GM06990 (cell line): ENCODE data around the gene DSTN.

Experiments
- DNase-seq: peaks from one replicate; pipeline ENCODE4 v3.0.0-alpha.2; 2011; ENCODE audit not compliant: insufficient read length; ENCODE audit errors: extremely low read depth
- H3K27me3 ChIP-seq: replicated peaks from 2 replicates; pipeline ENCODE4 v1.6.0; 2011; ENCODE audit warnings: low read length; ENCODE audit not compliant: control insufficient read depth, insufficient read depth
- H3K36me3 ChIP-seq: 2 replicates; pipeline ENCODE4 v1.5.1; 2011; ENCODE audit warnings: low read length; ENCODE audit not compliant: control insufficient read depth, insufficient read depth
- H3K4me3 ChIP-seq: replicated peaks from 2 replicates; pipeline ENCODE4 v1.5.1; 2011; ENCODE audit warnings: low read depth, mild to moderate bottlenecking, control low read depth, low read length
- TF ChIP-seq, protein P1 (sequence below): IDR thresholded peaks from 2 replicates; pipeline ENCODE4 v1.5.1; 2011; ENCODE audit warnings: low read length, control low read depth, mild to moderate bottlenecking, inconsistent platforms; ENCODE audit not compliant: insufficient read depth, poor library complexity, severe bottlenecking

DSTN gene

DNA sequence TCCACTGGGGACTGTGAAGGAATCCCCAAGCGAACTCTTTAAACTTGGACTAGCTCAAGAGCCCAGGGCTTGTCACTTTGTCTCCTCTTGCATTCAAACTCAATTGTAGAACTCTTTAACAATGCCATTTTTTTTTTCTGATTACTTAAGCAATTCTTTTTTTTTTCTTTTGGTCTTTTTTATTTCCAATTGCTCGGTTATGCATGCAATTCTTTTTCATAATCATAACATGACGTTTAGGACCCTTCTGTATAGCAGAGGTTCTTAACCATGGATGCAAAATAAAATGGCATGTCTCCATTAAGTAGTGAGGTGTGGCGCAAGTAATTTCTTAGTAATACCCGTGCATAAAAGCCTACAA, 38.2 kb upstream of the DSTN start:
- DNase-seq, result no peak
- Histone ChIP-seq H3K4me3 (peak overlapping the region; percentile 42), H3K27me3 (no peaks in the 10 kb centered on the region), H3K36me3 (no peaks in the 10 kb centered on the region)
- TF ChIP-seq, protein P1, sequence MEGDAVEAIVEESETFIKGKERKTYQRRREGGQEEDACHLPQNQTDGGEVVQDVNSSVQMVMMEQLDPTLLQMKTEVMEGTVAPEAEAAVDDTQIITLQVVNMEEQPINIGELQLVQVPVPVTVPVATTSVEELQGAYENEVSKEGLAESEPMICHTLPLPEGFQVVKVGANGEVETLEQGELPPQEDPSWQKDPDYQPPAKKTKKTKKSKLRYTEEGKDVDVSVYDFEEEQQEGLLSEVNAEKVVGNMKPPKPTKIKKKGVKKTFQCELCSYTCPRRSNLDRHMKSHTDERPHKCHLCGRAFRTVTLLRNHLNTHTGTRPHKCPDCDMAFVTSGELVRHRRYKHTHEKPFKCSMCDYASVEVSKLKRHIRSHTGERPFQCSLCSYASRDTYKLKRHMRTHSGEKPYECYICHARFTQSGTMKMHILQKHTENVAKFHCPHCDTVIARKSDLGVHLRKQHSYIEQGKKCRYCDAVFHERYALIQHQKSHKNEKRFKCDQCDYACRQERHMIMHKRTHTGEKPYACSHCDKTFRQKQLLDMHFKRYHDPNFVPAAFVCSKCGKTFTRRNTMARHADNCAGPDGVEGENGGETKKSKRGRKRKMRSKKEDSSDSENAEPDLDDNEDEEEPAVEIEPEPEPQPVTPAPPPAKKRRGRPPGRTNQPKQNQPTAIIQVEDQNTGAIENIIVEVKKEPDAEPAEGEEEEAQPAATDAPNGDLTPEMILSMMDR, result no peak

DNA sequence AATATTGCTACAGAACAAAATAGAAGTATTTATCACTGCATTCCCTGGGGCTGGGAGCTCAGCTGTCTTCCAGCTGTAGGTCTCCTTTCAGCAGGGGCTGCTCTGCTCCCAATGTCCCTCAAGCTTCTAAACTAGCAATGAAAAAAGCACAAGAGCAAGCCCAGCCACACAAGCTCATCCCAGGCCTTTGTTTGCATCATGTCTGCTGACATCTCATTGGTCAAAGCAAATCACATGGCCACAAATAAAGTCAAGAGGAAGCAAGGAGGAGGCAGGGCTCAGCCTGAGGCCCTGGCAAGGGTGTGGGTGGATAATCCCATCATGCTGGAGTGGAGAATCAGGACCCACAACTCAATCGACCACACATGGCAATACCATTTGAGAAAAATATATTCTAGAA, 36.5 kb upstream of the DSTN start:
- no peak for DNase-seq
- no peaks in the 10 kb centered on the region for H3K36me3 ChIP-seq
- no peaks in the 10 kb centered on the region for H3K27me3 ChIP-seq
- TF ChIP-seq, protein P1, result no peak
- no peak overlapping the region for H3K4me3 ChIP-seq

DNA sequence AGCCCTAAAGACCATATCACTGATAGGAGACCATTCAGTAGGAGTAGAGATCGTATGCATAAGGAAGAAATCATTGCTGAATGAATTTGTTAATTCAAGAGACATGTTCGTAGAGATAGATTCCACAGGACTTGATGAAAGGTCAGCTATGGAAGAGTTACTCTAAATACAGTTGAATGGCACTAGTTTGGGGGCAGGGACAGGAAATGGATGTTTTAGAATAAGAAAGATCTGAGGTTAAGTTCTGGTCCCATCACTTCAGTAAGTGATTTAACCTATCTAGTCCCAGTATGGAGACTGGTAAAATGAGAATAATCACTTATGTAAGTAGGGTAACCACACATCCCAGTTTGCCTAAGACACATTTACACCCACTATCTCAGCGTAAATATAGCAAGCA, 35.8 kb upstream of the DSTN start:
- H3K4me3 ChIP-seq, result no peak overlapping the region
- TF ChIP-seq, protein P1, result no peak
- no peaks in the 10 kb centered on the region for H3K36me3 ChIP-seq
- no peaks in the 10 kb centered on the region for H3K27me3 ChIP-seq
- DNase-seq, result no peak

DNA sequence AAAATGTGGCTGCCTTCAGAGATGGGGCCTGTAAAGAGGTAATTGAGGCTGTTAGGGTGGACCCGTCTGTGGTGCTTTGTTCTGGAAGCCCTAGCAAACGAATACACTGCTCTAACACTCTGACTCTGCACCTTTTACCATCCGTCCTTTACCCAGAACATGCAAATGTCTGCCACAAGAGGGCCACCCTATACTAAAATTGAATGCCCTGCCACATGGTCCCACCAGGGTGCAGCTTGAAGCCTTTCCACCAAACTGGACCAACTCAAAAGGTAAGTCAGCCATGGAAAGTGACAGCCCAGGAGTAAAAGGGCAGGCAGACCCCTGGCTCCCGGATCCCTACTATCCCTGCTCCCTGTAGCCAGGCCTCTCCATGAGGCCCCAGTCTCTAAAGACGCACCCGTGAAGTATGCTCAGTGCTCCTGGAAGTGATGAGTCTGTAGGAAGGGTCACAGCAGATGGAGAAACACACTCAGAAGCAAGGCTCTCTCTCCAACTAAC, 32.9 kb upstream of the DSTN start:
- H3K27me3 ChIP-seq, result no peaks in the 10 kb centered on the region; the same call in 1 of the 2 replicates
- TF ChIP-seq, protein P1, result peak; percentile 82
- H3K4me3 ChIP-seq, result no peak overlapping the region
- DNase-seq, result peak; percentile 44
- H3K36me3 ChIP-seq, result no peaks in the 10 kb centered on the region

DNA sequence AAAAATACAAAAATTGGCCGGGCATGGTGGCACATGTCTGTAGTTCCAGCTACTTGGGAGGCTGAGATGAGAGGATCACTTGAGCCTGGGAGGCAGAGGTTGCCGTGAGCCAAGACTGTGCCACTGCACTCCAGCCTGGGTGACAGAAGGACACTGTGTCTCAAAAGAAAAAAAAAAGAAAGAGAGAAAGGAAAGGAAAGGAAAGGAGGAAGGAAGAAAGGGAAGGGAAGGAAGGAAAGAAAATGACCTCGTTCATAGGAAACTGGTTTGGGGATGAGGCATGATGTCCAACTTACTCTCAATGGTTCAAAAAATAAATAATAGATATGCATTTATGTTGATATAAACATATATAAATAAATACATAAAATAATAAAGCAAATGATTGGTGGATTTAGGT, 31.9 kb upstream of the DSTN start:
- Histone ChIP-seq H3K4me3 (no peak overlapping the region), H3K36me3 (no peaks in the 10 kb centered on the region), H3K27me3 (no peaks in the 10 kb centered on the region; the same call in 1 of the 2 replicates)
- TF ChIP-seq, protein P1, result no peak
- no peak for DNase-seq

DNA sequence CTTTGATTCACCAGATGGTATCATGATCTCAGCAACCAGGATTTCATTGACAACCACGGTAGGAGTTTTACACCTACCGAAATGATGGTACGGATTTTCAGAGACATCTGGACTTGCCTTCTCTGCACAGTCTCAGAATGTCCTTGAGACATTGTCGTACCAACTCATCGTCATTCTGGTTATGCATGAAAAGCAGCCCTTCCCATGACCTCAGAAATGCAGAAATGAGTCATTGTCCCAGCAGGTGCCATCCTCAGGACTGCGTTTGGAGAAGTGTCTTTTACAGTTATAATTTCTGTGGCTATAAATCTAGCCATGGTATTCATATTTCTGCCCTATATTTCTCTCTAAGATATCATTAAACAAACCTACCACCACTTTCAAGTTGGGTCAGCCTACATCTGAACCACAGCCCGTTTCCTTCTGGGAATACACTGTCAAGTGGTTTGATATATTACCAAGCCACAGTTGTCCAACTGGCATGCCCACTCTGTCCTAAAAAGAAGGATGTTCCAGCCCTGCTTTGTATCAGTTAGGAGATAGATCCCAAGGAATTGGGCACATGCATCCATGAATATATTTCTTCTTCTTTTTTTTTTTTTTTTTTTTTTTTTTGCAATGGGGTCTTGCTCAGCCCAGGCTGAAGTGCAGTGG, 31.2 kb upstream of the DSTN start:
- TF ChIP-seq, protein P1, result no peak
- Histone ChIP-seq H3K27me3 (no peaks in the 10 kb centered on the region; the same call in 1 of the 2 replicates), H3K36me3 (no peaks in the 10 kb centered on the region), H3K4me3 (no peak overlapping the region)
- peak; percentile 55 for DNase-seq
